CD4-positive, alpha-beta T cell treated with Interleukin-15 for 4 hours (primary cell): ENCODE data around the gene TP63.

Experiments
- DNase-seq: peaks from one replicate; pipeline ENCODE4 v3.0.0-alpha.2; 2020; ENCODE audit warnings: low spot score

TP63 gene

DNA sequence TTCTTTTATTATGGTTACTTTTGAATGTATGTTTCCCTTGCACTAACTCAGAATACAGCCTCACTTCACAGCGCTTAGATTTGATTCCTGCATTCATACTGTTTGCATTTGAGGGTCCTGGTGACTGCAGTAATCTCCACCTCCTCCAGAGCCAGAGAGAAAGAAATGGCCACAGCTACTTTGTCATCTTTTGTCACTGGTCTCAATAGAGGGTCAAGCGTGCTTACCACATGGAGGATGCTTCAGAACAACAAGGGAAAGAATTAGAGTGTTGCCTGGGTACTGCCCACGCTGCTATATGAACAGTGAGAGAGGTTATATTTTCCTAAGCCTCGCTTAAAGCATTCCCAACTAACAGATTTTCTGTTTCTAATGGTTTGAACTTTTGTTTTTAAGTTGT, 190.1 kb downstream of the TP63 start:
- no peak for DNase-seq

DNA sequence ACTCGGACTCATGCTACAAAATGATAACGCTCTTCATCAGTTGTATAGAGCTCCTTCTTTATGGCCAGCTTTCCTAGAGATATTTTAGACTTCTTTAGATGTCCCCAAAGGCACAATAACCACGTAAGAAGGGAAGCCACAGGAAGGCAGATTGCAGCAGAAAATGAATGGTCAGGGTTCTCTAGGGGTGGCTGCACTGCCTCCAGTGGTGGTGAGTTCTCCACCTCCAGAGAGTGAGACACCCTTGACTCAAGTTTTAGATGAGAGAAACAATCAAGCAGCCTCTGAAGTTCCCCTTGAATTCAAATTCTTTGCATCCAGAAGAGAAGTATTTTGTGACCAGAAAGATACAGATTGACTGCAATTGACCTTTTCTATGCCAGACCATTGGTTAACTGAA, 191.5 kb downstream of the TP63 start:
- no peak for DNase-seq

DNA sequence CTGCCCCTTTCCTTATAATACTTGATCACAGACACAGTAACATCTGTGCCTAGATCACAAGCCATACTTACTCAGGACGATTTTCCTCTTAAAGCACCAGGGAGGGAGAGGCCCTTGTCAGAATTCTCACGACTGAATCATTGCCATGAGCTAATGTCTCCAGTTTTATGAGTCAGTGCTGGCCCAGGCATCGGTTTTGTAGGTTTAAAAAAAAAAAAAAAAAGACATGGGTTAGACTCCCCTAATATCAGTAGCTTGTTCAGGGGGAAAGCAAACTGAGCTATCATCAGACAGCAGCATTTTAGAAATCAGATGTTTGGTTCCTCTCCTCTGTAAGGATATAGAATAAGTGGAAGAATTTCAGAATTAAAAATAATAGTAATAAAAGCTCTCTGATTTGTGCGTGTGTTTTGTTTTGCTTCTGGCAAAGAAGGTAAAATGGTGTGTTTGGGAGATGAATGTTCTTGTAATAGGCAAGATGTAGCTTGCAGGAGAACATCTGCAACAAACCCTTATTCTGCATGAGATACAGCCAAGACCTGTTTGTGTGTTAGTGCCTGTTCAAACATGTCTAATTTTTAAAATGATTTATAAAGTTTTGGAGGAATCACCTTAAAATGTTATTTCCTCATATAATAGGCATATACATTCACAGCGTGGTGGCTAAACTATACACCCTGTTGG, 193.6 kb downstream of the TP63 start:
- no peak for DNase-seq

DNA sequence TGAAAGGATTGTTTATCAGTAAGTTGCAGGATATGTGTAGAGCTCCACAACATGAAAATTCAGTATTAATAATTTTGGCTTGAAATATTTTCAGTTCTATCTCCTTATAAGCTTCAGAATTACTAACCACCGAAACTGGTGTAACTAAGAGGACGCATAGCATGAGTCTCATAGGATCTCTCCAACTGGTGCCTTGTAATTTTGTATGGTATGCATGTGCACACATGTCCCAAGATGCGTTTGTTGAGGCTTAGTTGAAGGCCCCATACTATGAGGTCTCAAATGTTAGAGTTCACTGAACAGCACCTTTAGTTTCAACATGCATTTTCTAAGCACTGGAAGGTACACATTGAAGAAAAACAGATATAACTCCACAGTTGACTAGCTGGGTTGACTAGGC, 195.4 kb downstream of the TP63 start:
- no peak for DNase-seq

DNA sequence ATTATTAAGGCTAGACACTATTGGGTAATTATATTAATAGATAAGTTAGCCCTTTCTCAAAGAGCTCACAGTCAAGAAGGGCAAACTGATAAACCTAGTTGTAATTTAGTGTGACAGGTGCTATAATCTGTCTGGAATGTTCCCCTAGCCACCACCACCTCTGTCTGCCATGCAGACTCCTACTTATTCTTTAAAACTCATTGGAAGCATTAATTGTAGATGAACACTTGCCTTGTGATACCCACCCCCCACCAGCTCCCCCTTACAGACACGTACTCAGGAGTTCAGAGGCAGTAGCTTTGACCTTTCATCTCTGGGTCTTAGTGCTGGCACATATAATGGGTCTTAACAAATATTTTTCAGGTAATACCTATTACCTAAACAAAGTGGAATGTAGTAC, 195.9 kb downstream of the TP63 start:
- no peak for DNase-seq

DNA sequence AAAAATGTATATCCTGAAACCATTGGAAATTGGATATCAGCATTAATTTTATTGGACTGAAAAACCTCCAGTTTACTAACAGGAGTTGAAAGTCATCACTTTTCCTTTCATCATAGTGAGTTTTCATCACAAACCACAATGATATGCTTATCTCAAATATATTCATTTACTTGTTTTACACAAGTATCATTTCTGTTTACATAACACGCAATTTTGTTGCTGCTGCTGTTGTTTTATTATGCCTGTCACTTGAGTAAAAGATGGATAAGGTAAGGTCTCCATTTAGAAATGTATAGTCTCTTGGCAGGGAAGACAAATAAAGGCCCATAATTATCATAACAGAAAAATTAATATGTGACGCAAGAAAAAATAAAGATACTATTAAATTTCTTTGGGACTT, 199.2 kb downstream of the TP63 start:
- DNase-seq = no peak

DNA sequence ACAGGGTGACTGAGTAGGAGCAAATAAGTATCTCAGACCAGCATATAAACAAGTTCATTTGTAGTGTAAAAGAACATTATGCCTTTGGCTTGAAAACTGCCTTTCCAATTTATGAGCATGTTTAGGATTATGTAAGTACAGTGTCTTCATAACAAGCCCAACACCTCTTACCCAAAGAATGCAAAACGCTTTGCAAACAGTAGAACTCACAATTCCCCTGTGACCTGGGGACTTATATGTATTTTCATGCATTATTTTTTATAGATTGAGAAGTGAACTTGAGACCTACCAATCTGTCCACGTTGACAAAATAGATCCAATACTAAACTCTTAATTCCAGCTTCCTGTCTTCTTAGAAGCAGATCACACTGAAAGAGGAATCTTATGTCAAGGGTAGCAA, 202.1 kb downstream of the TP63 start:
- DNase-seq = no peak

DNA sequence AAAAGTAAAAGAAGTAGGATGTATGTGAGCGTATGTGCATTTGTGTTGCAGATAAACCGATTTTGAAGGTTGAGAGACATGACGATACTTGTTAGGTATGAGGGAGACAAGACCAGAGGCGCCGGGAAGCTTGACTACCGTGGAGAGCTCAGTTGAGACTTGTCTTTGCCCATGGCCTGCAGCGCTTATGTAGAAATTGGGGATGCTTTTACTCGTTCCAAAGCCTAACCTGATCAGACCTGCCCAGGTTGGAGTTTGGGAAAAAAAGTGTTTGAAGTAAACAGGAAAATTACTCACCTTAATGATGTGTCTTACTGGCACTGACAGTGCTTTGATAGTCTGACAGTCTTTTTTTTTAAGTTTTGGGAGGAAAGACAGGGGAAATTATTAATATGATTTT, 202.8 kb downstream of the TP63 start:
- DNase-seq = no peak

DNA sequence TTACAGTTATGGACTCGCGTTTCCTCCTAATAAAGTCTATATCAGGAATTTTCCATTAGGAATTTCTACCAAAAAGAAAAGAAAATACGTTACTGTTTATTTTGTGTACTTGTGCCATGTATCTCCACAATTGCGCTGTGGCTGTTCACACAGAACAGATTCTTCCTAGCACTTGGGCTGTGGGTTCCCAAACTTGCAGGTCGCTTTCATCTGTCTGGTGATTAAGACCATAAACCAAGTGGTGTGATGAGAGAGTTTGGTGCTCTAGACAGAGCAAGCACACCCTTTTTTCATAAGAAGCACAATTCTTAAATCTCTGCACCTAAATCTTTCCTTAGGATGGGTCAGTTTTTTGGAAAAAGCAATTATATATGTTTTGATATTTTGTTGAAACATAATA, 203.3 kb downstream of the TP63 start:
- no peak for DNase-seq

DNA sequence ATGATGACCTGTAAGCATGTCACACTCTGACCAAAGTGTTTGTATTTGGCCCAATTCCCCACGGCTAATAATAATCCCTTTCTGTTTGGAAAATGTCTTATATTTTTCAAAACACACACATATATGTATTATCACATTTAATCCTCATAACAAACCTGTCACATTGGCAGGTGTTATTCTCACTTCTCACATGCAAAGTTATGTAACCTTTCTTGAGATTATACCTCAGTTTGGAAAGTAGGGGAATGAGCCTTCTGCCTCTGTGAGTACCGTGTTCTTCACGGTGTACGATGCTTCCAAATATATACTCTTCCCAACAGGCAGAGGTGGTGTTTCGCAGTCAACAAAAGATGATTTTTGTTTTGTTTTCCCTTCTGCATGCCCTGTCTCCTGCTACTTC, 205.6 kb downstream of the TP63 start:
- no peak for DNase-seq

DNA sequence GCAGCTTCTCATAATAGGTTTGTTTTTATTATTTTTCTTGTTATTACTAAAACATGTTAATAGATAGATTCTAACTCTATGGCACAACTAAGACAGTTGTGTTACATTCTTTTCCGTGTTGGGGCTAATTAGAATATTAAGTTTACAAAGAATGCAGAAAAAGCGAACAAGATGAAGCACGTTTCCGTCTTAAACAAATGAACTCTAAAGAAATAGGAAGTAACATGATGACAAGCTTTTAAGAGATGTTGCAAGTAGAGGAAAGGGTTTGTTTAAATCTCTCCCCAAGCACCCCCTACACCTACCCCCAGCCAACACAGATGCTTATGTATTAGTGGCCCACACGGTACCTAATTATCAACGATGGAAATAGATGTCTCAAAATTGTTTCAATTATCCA, 207.1 kb downstream of the TP63 start:
- no peak for DNase-seq

DNA sequence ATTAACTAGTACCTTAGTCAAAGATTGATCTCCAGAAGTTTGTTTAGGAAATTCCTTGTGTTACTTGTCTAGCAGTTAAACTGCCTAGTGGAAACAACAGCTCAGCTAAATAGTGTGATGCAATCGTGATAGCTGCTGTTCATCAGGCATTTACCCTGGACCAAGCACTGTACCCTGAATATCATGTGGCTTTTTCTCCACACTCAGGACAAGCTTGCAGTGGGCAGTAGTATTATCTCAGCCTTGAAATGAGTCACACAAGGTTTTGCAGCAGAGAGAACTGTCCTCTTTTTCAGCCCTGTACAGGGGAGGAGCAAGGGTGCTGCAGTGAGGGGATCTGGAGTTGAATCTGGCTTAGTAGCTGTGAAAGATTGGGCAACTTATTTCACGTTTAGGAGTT, 208.4 kb downstream of the TP63 start:
- no peak for DNase-seq

DNA sequence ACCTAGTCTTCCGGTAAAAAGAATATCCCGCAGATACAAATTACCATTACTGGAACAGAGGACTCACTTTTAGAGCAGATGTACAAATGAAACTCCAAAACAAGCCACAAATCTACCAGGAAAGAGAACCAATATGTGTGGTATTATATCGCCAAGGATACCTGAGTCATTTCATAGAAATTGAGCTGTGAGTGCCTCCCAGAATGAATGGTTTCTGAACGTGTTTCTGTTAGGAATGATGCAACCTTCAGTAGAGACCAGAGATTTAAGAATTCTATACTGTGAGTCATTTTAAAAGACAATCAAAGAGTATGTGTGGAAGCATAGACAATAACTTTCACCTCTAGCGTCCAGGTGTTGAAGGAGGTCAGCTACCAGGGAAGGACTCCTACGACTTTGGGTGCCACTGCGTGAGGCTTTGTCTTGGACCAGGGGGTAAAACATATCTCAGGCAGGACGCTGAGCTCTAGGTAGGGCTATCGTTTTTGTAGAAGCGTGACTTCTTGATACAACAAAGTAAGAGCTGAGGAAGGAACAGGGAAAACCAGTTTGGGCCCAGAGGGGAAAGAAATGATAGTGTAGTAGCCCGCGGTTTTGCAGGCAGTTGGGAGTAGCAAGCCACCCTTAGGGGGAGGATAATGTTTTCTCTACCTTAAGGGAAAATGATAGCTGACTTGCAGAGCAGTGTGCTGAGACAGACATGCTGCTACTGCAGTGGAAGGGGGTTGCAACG, 210.4 kb downstream of the TP63 start:
- DNase-seq = no peak

DNA sequence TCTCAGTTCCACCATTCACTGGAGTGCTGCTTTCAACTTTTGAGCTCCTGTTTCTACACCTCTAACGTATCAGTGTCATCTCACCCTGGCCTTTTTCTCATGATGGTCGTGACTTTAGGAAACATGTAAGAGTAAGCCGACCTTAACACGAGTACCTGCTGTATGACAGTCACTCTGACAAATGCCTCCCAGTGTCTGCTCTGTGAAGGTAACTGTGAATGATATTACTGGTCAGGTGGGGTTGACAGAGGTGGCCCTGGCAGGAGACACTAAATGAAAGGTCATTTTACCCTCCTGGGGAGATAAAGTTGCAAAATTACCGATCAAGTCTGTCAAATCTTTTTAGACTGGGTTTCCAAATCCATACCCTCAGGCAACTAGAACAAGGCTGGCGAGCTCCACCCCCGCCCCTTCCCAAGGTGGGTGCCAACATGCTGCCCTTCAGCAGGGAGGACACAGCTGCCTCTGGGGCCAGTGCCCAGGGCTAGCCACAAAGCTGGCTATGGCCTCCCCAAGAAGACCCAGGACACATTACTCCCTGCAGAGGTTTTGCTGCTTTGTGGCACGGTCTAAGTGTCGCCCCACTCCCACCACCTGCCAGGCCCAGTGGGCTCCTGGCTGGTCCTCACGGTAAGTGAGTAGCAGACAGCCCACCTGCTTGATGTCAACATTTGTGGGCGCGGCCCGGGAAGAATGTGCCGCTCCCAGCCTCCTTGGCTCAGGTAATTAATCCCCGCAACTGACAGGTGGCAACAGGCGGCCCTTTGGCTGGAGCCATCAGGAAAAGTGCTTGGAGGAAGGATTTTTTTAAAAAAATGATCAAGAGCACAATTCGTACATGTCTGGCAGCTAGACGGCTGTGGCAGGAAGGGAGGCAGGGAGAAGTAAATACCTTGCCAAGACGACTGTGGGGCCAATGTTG, 211.8 kb downstream of the TP63 start:
- no peak for DNase-seq

DNA sequence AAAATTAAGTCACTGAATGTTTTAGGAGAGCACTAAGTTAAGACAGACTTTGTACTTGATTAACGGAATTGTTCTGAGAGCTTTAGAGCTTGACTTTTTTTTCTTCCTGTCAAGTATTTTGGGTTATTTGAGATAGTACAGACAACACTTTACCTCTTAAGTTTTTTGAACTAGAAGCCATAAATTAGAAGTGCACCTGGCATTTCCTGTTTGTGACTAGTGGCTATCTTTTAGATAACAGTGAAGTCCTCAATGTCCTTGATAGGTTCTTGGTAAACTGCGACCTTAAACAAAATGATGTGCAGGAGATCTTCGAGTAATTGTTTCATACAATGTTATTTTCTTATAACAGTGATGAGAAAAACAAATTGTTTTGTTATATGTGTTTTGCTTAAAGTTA, 213.9 kb downstream of the TP63 start:
- no peak for DNase-seq

DNA sequence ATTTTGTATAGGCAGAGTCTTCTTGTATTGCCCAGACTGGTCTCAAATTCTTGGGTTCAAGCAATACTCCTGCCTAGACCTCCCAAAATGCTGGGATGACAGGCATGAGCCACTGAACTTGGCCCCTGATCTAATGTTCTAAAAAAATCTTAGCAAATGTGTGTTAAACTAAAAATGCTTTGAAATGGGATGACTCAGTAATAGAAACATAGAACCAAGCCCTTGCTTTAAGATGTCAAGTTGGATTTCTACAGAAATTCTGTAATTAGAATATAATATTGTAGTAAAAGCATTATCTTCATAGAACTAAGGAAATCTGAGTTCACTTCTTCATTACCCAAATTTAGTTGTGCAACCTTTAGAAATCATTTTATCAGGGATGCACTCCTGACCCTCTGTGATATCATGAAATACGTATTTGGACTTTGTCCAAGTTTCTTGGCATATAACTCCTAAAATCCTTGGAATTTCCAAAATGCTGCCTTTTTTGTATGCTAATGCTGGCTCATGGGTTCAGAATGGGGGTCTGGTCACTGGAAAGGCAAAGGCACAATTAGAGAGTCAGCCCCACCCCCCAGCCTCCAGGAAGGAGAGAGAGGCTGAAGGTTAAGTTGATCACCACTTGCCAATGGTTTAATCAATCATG, 217.3 kb downstream of the TP63 start:
- no peak for DNase-seq

DNA sequence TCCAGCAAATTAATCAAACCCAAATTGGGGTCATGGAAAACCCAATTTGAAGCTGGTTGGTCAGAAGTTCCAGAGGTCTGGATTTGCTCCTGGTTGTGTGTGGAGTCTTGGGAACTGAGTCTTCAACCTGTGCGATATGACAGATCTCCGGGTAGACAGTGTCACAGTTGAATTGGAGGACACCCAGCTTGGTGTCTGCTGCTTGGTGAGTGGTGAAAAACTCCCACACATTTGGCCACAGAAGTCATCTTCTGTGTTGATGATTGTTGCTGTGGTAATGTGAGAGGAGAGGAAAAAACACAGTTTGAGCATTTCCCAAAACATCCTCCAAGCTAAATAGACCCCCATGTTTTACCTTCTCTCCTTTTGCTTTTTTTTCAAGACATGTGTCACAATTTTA, 218.1 kb downstream of the TP63 start:
- DNase-seq = no peak

DNA sequence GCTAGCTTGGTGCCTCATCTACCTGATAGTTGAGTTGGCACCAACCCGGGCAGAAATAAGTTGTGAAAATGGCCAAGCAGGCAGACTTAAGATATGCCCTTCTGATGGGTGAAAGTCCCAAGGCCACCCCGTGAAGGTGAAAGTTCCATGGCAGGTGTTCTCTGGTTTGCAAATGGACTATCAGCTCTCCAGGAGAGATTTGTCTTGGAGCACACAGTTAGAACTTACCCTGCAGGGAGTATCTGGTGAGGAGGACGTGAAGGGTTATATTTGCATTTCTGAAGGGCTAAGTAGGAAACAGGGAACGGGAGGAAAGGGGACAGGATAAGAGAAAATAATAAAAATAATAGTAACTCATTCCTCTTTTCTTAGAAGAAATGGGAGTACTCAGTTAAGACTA, 220.5 kb downstream of the TP63 start:
- DNase-seq = no peak

DNA sequence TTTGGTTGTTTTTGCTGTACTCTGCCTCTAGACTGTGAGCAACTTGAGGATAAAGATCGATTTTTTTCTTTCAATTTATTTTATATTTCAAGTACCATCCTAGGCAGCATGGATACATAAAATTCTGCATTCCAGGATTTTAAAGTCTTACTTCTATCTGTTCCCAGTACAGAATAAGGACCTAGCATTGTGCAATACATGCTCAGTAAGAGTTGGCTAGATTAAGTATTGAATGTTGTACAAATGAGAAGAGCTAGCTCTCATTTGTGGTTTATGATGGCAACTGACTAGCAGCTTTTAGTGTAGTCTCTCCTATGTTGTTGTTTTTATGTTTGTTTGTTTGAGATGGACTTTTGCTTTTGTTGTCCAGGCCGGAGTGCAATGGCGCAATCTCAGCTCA, 222.7 kb downstream of the TP63 start:
- no peak for DNase-seq

DNA sequence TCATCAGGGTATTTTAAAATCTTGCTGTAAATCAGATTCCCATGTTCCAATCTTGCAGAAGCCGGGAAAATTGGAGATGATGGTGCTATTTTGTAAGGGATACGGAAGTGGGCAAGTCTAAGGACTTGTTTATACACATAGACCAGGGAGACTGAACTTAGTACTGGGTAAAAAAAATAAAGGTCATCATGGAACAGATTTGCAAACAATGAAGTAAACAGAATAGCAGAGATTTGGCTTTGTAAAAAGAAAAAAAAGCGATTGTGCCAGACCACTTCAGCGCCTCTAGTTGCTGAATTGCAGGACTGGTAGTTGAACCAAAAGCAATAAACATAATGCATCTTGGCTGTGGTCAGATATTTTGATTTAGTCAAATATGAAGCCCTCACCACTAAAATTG, 229.1 kb downstream of the TP63 start:
- no peak for DNase-seq

DNA sequence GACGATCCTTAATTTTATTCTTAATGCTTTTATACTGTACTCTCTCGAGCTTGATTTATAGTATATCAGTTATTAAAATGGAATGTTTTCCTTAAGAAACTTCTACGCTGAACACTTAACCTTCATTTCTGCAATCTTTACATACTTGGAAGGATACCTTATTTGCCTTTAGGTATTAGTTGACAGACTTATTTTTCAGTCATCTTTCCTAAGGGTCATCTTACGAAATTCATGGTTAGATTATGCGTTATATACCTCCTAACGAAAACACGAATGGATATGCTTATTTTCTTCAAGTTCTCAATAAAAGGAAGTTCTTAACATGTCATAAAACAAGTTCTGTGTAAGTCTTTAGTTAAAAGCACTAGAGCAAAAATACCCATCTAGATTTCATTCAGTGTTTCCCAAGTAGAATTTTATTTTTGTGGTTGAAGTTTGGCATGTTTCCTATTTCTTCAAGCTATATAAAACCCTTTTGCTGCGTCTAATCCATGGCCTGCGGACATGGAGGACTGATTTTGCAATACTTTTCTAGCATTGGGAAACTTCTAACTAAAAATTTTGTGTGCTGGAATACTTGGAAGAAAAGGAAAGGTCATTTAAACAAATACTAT, 231.3 kb downstream of the TP63 start:
- DNase-seq = no peak

DNA sequence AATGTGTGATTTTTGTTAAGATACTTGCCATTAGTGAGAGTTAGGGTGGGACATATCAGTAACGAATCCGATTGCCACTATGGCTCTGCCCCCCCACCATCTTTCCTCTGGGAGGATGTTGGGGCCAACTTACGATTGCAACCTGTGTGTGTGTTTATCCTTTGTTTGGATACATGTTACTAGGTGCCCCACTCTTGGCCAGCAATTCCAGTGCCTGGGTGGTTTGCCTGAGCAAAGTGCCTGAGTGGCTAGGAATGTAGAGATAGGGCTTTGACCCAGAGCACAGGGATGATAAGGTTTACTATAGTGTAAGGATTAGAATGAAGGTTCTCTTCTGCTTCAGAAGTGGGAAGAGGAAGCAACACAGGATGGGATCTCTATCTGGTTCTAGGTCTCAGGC, 231.8 kb downstream of the TP63 start:
- no peak for DNase-seq
